Activated CD4-positive, alpha-beta T cell treated with anti-CD3 and anti-CD28 coated beads, Interleukin-2, amount 50 U/mL, for 1 hour (primary cell): Measurements from ENCODE around the gene MRTFA.

Experiments
- DNase-seq: peaks from one replicate; pipeline ENCODE4 v3.0.0-alpha.2; 2020

The MRTFA gene

DNA sequence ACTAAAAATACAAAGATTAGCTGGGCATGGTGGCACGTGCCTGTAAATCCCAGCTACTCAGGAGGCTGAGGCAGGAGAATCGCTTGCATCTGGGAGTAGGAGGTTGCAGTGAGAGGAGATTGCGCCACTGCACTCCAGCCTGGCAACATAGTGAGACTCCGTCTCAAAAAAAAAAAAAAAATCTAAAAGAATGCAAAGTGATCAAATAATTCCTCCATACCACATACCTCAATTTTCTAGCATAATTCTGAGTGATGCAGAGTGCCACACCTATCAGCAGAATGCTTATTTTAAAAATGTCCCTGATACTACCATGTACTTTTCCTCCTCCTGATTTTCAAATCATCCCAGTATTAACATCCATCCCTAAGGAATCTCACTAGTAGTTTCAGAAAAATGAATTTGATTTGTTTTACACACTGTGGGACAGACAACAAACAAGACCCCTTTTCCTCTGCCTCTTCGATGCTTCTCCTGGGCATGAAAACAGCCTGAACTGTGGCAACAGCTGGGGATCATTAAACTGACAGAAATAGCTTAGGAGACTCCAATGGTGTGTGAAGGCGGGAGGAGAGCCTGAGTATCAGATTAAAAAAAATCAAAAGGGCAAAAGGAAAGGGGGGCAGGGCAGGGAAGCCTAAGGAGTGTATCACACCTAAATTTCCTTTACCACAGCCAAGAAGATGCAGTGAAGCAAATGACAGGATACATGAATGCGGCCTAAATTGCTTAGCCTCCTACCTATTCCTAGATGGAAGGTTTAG is 151.4 kb downstream of the MRTFA start:
- DNase-seq, result no peak

DNA sequence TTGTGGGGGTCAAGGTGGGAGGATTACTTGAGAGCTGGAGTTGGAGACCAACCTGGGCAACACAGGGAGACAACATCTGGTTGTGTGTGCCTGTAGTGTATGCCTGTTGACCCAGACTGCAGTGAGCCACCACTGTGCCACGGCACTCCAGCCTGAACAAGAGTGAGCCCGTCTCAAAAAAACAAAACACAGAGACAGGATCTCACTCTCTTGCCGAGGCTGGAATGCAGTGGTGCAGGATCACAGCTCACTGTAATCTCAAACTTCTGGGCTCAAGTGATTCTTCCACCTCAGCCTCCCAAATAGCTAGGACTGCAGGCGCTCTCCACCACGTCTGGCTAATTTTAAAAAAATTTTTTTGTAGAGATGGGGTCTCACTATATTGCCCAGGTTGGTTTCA is 153.6 kb downstream of the MRTFA start:
- no peak for DNase-seq

DNA sequence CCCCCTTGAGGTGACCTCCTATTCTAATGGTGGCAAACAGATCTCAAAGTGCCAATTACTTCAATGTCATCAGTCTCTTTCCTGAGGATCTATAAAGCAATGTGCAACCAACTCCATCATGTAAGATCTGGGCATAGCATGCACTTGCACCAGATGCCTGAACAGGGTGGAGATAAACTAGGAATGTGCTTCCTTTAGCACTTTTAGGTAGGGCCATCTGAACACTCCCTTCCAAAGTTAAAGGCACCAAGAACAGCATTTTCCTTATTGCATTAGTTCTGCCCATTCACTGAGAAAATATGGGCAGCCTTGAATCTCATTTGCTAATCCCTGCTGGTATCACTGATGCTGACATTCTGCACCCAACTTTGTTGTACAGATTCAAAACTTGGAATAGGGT is 154.1 kb downstream of the MRTFA start:
- DNase-seq, result no peak

DNA sequence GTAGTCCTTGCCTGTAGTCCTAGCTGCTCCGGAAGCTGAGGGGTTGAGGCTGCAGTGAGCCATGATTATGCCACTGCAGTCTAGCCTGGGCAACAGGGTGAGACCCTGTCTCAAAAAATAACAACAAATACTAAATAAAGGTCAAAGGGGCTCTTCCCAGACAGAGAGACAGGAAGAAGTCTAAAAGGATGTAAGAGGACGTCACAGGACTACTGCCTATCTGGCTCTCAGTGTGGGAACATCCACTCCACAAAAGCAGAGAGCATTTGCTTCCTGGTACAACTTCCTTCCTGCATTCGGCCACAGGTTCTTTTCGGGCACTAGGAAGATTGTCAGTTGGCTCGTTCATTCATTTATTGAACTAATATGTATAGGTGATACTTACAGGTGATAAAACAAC is 155.5 kb downstream of the MRTFA start:
- DNase-seq, result no peak

DNA sequence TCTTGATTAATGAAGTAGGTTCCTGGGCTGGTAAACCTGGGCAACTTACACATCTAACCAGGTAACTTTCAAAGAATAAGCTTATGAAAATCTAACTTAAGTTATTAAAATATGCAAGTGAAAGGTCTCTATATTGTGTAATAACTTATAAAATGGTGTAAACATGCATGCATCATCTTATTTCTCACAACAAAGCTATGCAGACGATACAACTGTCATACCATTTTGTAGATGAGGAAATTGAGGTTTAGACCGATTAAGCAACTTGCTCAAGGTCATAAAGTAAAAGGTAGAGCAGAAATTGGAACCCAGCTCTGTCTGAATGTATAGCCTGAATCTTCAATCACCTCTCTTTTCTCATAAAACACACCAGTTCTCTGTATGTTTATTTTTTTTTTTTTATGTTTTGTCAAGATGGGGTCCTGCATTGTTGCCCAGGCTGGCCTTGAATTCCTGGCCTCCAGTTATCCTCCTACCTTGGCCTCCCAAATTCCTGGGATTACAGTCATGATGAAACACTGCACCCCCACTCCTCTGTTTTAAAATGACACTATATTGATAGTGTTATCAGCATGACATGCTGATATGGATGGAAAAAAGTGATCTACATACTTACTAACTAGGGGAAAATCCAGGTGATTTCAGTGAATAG is 156.5 kb downstream of the MRTFA start:
- no peak for DNase-seq

DNA sequence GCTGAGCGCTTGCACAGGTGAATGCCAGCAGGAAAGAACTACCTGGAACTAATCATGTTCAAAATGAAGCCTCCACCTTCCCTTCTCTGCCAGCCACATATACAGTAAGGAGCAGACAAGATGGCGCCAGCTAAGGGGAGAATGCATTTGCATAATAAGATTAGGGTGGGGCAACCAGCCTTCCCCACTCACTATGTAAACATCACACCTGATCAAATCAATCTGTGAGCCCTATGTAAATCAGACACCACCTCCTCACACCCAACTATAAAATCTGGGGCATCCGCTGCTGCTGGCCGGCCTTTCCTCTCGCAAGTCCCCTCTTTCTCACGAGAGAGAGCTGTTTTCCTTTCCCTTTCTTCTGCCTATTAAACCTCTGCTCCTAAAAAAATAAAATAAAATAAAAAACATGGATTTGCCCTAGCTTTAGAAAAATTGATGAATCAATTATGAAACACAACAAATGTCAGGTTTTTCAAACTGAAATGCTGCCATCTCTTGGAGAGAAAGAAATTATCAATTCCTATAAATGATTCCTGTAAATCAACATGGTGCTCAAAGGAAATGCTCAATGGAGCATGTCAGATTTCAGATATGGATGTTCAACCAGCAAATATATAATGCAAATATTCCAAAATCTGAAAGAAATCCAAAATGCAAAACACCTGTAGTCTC is 157.3 kb downstream of the MRTFA start:
- DNase-seq, result no peak

DNA sequence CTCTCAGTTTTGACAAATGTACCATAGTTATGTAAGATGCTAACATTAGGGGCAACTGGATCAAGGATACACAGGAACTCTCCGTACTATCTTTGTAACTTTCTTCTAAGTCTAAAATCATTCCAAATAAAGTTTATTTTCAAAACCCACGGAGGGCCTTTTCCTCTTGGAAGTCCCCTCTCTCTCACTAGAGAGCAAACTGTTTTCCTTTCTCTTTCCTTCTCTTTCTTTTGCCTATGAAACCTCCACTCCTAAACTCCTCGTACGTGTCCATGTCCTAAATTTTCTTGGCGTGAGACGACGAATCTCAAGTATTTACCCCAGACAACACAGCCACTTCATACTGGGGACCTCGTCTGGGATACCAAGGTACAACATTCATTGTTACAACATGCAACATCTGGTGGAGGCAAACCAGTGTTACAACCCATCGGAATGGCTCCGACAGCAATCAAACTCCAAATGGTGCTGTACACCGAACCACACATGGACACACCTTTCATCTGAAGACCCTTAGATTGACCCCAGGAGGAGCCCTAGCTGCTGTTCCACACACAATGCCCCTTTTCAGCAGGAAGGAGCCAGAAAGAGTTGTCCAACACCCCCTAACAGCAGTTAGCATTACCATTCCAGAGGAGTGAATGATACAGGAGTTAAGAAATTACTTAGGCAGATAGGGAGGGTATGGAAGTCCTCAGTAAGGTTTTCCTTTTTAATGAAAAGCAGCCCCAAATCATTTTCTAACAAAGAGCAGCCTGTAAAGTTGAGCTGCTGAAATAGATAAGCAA is 158.0 kb downstream of the MRTFA start:
- DNase-seq, result no peak

DNA sequence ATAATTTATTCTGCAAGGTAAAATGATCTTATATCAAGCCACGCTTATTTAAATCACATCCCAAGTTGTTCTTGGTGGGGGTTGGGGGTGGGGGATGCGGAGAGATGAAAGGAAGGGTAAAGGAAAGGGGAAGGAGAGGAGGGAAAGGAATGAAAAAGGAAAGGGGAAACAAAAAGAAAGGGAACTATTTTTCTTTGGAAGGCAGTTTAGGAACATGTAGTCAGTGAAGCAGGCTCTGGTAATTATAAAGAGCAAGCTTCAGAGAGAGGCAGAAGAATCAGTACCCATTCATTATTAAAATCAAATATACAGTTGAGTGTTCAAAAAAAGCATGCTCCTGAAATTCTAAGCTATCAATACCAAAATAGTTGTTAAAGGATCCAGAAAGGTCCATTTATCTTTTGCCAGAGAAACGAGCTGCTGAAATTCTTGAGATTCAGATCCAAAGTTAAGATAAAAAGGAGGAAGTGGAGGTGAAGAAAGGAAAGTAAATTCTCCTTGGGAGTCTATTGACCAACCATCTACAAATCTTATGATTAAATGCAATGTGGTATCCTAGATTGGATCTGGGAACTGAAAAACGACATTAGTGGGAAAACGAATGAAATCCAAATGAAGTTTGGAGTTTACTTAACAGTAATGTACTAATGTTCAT is 158.7 kb downstream of the MRTFA start:
- DNase-seq, result no peak

DNA sequence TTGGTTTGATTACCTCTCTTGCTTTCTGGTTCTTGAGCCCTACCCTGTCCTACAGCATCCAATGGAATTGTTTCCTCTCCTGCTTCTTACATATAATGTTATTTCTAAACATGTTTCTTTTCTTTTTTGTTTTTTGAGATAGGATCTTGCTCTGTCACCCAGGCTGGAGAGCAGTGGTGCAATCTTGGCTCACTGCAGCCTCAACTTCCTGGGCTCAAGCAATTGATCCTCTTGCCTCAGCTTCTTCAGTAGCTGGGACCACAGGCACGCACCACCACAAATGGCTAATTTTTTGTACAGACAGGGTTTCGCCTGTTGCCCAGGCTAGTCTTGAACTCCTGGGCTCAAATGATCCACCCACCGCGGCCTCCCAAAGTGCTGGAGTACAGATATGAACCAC is 160.2 kb downstream of the MRTFA start:
- DNase-seq, result no peak

DNA sequence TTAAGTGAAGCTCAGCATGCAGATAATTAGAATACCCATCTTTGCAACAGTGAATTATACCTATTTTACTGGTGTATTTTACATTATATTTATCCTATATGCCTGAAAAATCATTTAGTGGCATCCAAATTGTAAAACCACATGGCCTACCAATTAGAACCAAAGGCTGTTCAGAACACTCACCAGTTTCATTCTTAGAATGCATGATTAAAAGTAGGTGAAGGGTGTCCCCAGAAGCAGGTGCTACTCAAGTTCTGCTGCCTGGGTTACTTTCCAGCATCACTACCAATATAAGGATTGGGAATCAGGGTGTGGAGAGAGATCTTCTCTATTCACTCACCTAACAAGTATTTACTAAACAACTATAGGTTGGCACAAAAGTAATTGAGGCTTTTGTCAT is 162.8 kb downstream of the MRTFA start:
- DNase-seq, result no peak

DNA sequence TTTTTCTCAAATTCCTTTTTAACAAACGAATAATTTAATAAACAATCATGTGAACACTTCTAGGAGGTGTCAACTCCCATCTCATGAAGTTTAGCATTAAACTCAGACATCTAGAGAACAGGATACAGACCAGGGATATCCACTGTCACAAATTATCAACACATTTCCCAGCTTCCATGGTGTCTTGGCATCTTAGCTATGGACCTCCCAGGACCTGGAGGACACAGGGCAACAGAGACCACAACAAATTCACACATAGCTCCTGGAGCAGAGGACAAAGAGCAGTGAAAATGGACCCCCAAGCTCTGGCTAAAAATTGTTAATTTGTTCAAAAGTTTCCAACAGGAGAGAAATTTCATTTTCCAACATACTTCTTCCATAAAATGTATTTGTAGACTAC is 163.9 kb downstream of the MRTFA start:
- DNase-seq, result no peak

DNA sequence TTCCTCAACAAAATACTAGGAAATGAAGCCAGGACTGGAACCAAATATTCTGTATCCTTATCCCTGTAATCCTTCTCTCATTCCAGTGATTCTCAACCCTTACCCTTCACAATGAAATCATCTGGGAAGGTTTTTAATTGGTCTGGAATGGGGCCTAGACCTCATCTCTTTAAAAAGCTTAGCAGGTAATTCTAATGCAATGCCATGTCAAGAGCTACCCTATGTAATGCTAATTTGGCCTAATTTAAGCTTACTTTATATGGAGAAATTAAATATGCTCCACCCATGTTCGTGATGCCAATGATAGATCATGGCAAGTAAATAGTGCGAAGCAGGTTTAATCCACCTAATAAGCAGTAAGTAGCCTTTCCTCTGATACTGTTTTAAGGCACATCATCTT is 164.5 kb downstream of the MRTFA start:
- DNase-seq, result no peak

DNA sequence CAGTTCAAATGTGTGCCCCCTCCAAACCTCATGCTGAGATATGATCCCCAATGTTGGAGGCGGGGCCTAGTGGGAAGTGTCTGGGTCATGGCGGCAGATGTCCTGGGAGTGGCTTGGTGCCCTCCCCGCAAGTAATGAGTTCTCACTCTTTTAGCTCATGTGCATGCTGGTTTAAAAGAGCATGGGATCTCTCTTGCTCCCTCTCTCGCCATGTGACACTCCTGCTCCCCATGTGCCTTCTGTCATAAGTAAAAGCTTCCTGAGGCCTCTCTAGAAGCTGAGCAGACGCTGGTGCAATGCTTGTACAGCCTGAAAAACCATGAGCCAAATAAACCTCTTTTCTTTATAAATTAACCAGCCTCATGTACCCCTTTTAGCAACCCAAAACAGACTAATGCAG is 167.3 kb downstream of the MRTFA start:
- DNase-seq, result no peak

DNA sequence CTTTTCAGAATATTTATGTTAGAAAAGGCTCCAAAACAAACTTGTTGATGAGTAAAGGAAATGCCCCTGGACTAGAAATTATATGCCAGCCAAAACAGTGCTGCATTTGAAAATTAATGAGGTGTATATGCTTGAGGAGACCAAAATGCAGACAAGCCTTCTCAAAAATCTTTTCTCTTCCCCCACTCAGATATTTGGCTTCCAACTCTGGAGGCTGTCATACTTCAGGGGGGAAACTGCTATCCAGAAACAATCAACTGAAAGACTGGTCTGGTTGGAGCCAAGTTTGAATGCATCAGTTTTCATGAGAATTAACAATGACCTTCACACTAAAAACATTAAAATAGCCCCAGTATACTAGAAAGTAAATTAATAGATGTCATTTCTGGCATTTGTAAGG is 167.9 kb downstream of the MRTFA start:
- no peak for DNase-seq

DNA sequence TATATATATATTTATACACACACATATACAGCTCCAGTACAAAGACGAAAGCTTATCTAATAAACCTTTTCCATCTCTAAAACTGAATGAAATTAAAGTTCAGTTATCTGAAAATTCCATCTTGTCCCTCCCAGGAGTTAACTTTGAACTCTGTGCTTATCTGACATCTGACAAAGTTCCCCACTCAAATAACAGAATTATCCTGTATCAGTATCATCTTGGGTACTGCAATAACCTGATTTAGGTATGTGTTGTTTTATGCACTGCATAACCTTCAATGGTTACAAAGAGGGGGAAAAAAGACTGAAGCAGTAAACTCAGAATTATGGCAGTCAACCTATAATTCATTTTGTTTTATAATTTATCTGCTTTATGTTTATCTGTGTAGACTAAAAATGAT is 169.5 kb downstream of the MRTFA start:
- no peak for DNase-seq

DNA sequence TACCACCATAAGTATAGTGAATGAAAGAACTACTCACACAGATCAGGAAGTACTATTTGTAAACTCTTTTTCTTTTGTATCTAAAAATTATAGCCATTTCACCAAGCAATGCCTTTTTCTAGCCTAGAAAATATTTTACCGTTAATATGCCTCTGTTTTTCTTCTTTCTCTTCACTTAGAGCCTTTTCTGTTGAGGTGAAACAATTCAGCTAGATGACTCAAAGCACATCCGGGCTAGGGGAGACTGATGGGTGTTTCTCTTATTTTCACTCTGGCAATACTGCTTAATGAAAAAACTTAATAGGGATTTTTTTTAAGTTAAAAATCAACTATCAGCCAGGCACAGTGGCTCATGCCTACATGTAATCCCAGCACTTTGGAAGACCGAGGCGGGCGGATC is 172.8 kb downstream of the MRTFA start:
- DNase-seq, result peak; percentile 22

DNA sequence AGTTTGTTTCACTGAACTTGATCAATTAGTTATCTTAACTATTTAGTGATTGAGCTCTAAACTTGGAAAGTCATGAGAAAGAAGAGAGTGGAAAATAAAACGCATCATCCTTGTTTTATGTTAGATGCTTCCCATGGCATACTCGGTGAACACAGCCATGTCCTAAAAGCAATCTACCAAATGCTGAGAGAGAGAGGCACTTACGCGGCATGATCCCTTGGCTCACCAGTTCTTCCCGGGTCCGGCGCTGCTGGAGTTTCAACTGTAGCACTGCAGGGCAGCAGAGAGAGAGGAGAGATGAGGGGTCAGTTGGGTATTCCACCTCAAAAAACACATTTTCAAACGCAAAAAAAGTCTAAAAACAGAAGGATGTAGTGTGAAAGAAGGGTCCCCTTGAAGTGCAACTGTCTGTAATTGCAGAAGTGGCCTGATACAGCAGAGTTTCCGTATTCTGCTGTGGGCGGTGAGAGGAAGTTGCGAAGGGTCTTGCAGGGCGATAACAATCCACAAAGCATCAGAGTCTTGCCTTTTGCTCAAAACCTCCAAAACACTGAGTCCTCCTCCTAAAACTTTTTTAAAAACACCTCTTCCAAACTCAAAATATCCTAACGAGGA is 173.4 kb downstream of the MRTFA start:
- peak; percentile 44 for DNase-seq

DNA sequence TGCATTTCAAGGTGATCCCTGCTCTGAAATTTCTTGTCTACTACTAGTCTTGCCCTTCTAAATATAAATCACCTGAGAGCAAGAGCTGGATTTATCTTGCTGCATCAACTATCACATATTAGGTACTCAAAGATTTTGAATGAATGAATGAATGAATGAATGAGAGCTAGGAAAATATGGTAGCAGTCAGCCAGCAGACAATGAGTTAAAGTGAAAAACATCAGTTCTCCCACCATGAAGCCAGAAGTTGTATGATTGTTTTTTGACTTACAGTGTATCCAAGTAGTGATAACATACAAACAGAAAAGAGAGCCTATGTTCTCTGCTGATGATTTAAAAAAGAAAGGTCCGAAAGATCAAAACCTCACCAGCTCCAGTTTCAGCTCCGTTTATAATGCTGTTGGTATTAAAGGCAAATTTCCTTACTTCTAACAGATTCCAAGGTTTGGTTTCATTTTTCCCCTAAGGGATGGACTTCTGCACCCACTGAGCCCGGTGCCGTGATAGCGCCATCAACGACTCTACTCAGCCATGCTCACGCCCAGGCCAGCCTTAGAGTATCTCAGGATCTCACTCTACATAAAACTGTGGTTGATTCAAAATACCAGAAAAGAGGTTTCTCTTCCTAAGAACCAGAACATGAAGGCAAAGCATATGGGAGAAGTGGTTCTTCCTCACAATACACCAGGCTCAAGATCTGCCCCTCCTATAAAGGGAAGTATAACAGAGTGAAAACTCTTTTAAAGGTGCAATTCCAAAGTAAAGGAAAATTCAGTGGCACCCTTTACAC is 174.1 kb downstream of the MRTFA start:
- DNase-seq, result peak; percentile 17

DNA sequence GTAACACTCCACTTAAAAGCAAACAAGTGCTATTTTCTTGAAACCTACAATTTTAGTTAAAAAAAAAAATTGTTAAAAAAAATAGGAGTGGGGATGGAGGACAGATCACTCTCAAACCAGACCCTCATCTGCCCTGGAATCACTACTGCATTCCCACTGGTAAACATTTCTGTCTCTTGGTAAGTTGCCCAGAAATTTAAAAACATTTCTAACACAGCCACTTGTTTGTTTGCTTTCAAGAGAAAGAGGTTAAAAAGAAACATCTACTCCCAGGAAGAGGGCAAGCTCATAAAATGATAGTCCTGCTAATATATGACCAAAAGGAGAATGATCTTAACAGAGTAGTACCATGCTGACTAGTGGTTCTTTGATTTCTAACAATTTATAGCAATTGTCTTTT is 182.8 kb downstream of the MRTFA start:
- DNase-seq, result no peak

DNA sequence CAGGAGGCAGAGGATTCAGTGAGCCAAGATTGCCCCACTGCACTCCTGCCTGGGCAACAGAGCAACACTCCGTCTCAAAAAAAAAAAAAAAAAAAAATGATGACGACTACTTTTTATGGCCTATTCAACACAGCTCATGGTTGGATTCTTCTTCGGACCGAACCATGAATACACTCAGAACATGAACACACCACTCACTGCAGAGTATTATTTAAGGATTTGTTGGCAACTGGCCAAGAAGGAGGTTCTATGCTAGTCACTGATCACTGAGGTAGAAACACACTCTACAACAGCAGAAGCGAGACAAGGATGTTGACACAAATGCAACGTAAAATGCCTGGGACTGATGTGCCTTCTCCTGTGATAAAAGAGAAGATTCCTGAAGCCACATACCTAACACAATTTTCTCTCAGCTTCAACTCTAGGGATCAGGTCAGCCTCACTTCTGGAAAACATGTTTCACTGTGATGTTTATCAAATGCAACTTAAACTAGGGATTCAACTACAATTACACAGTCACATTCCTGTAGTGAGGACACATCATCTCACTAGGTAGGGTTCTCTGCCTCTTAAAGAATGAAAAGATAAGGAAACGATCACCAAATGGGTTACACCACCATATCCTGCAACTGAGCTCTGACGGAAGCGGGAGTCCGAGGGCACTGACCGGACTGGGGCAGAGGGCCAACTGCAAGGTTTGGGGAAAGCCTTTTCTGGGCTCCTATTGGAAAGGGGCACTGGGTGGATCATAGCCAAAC is 183.6 kb downstream of the MRTFA start:
- no peak for DNase-seq

DNA sequence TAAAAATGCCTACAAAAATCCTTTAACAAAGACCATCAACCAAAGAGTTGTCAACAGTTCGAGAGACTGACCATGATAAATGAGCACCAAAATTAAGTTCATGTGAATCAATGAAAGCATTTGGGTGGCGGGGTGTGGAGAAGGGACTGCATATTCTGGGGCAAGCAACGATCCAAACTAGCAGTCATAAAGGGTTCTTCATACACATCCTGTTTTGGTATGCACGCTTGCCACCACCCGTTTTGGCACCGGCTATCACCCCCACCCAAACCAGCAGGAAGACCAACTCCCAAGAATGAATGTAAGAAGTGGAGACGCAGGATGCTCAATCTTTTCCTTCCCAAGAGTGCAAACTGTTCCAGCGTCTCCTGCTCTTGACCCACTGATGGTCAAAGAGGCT is 185.3 kb downstream of the MRTFA start:
- DNase-seq, result no peak
